Measurements from ENCODE around the gene CNIH1. TPM values are rescaled to one million over a fixed set of nuclear protein-coding genes. Genes with fewer than 3 reads are reported as not detected.
"Not testable (repeated sequence)": the region's sequence is repeated elsewhere in the genome, so short reads cannot be mapped to it uniquely, and the experiment has no call there.

The CNIH1 gene
- total RNA-seq, 1 donor from 2014 or later = 205 TPM

GRCh38 chr14:54440476-54440872, 700 bp downstream of the CNIH1 start:
- Histone ChIP-seq H3K9me3 (ENCODE audit: low read depth) (no peaks in the 10 kb centered on the region), H3K4me2 (peak overlapping the region; percentile 88), H3K4me1 (peaks cover 38% of the 10 kb centered on the region), H3K27me3 (no peaks in the 10 kb centered on the region), H3K27ac (peak overlapping the region; percentile 97), H2AFZ (replicated peaks) (peak overlapping the region; percentile 70), H3K36me3 (no peaks in the 10 kb centered on the region), H3K4me3 (peak overlapping the region; percentile 91), H3K79me2 (ENCODE audit: low read depth) (peaks cover 52% of the 10 kb centered on the region), H3K9ac (peak overlapping the region; percentile 71), H3F3A (ENCODE audit: low read depth) (peaks cover 31% of the 10 kb centered on the region), H4K20me1 (ENCODE audit: low read depth) (peaks cover 8% of the 10 kb centered on the region)
- Mint-ChIP-seq H3K27me3 (ENCODE audit: insufficient read depth, low read depth) (no peaks in the 10 kb centered on the region), H3K4me1 (peaks cover 34% of the 10 kb centered on the region), H3K4me3 (peak overlapping the region; percentile 94), H3K36me3 (peaks cover 12% of the 10 kb centered on the region), H3K9me3 (no peaks in the 10 kb centered on the region), H3K27ac (peak overlapping the region; percentile 98)
- no peak for TF ChIP-seq EZH2phosphoT487 (IDR thresholded peaks at IDR 0.05)
- no peak for TF ChIP-seq CTCF (IDR thresholded peaks at IDR 0.05)
- no peak for TF ChIP-seq EZH2 (IDR thresholded peaks at IDR 0.05)
- DNase-seq (ENCODE audit: low spot score) = no peak

GRCh38 chr14:54440037-54440436, 1.1 kb downstream of the CNIH1 start:
- Histone ChIP-seq H3K27ac (peak overlapping the region; percentile 97), H3K4me3 (peak overlapping the region; percentile 91), H2AFZ (replicated peaks) (no peak overlapping the region), H4K20me1 (ENCODE audit: low read depth) (peaks cover 12% of the 10 kb centered on the region), H3K4me1 (peaks cover 42% of the 10 kb centered on the region), H3K9ac (peak overlapping the region; percentile 71), H3K27me3 (no peaks in the 10 kb centered on the region), H3F3A (ENCODE audit: low read depth) (peaks cover 31% of the 10 kb centered on the region), H3K36me3 (no peaks in the 10 kb centered on the region), H3K9me3 (ENCODE audit: low read depth) (no peaks in the 10 kb centered on the region), H3K4me2 (peak overlapping the region; percentile 88), H3K79me2 (ENCODE audit: low read depth) (peaks cover 57% of the 10 kb centered on the region)
- peak overlapping the region; percentile 94 for H3K4me3 Mint-ChIP-seq
- TF ChIP-seq CTCF (IDR thresholded peaks at IDR 0.05) = no peak
- H3K9me3 Mint-ChIP-seq = no peaks in the 10 kb centered on the region
- H3K27me3 Mint-ChIP-seq (ENCODE audit: insufficient read depth, low read depth) = no peaks in the 10 kb centered on the region
- DNase-seq (ENCODE audit: low spot score) = no peak
- H3K4me1 Mint-ChIP-seq = peaks cover 36% of the 10 kb centered on the region
- H3K27ac Mint-ChIP-seq = peak overlapping the region; percentile 98
- H3K36me3 Mint-ChIP-seq = peaks cover 12% of the 10 kb centered on the region

- H3K27ac Mint-ChIP-seq = no peak overlapping the region
Observed at GRCh38 chr14:54438703-54439102, 2.5 kb downstream of the CNIH1 start.

GRCh38 chr14:54437954-54438353, 3.2 kb downstream of the CNIH1 start:
- Mint-ChIP-seq H3K4me1 (peaks cover 45% of the 10 kb centered on the region), H3K36me3 (peaks cover 12% of the 10 kb centered on the region)
- Histone ChIP-seq H3F3A (ENCODE audit: low read depth) (peaks cover 31% of the 10 kb centered on the region), H3K4me1 (peaks cover 44% of the 10 kb centered on the region), H4K20me1 (ENCODE audit: low read depth) (peaks cover 23% of the 10 kb centered on the region), H3K79me2 (ENCODE audit: low read depth) (peaks cover 78% of the 10 kb centered on the region)
- H3K9ac ChIP-seq; H3K27ac ChIP-seq; H3K4me2 ChIP-seq; H3K27me3 Mint-ChIP-seq (ENCODE audit: insufficient read depth, low read depth); H2AFZ ChIP-seq (replicated peaks); H3K4me3 ChIP-seq; H3K27ac Mint-ChIP-seq; H3K27me3 ChIP-seq; H3K9me3 ChIP-seq (ENCODE audit: low read depth); DNase-seq (ENCODE audit: low spot score); H3K4me3 Mint-ChIP-seq; H3K9me3 Mint-ChIP-seq; H3K36me3 ChIP-seq: not testable (repeated sequence)

More at GRCh38 chr14:54438703-54439102, 2.5 kb downstream of the CNIH1 start:
- H3K27me3 Mint-ChIP-seq (ENCODE audit: insufficient read depth, low read depth) = no peaks in the 10 kb centered on the region
- no peak overlapping the region for H3K4me3 ChIP-seq
- no peaks in the 10 kb centered on the region for H3K9me3 ChIP-seq (ENCODE audit: low read depth)
- H3K27me3 ChIP-seq = no peaks in the 10 kb centered on the region
- H3K36me3 Mint-ChIP-seq = peaks cover 12% of the 10 kb centered on the region
- no peak for DNase-seq (ENCODE audit: low spot score)
- H3K36me3 ChIP-seq = no peaks in the 10 kb centered on the region
- peaks cover 23% of the 10 kb centered on the region for H4K20me1 ChIP-seq (ENCODE audit: low read depth)
- H3K79me2 ChIP-seq (ENCODE audit: low read depth) = peaks cover 70% of the 10 kb centered on the region
- H3F3A ChIP-seq (ENCODE audit: low read depth) = peaks cover 31% of the 10 kb centered on the region
- H3K9me3 Mint-ChIP-seq = no peaks in the 10 kb centered on the region
- H3K9ac ChIP-seq = no peak overlapping the region
- H3K27ac ChIP-seq = no peak overlapping the region
- peak overlapping the region; percentile 64 for H3K4me3 Mint-ChIP-seq
- TF ChIP-seq EZH2phosphoT487 (IDR thresholded peaks at IDR 0.05) (no peak), EZH2 (IDR thresholded peaks at IDR 0.05) (no peak), CTCF (IDR thresholded peaks at IDR 0.05) (no peak)
- peaks cover 41% of the 10 kb centered on the region for H3K4me1 Mint-ChIP-seq
- H3K4me2 ChIP-seq = peak overlapping the region; percentile 17
- no peak overlapping the region for H2AFZ ChIP-seq (replicated peaks)
- peaks cover 44% of the 10 kb centered on the region for H3K4me1 ChIP-seq
